Activated CD8-positive, alpha-beta memory T cell treated with anti-CD3 and anti-CD28 coated beads, Interleukin-2, amount 10 ng/mL, durations not matched to agents 7 days and 5 days (primary cell): ENCODE data around the gene LIPK. TPM values are rescaled to one million over a fixed set of nuclear protein-coding genes. Genes with fewer than 3 reads are reported as not detected.
"Not testable (repeated sequence)": the region's sequence is repeated elsewhere in the genome, so short reads cannot be mapped to it uniquely, and the experiment has no call there.

Source experiments
- ATAC-seq: fragments of 150-1000 bp; cut with Tn5 transposase; one replicate; pipeline ENCODE4 v1.10.0; 2021; ENCODE audit warnings: moderate library complexity
- CTCF ChIA-PET: fragments of 350-600 bp; sonication (Branson Sonifier 250); formaldehyde crosslinking; loops from one replicate; lab custom pipeline; 2021; ENCODE audit warnings: antibody characterized with exemption; lab: Charles Lee
- DNase-seq: peaks from one replicate; pipeline ENCODE4 v3.0.0-alpha.2; 2020
- H3K27ac Mint-ChIP-seq: one replicate; pipeline ENCODE4 v1.8.0; 2021; ENCODE audit warnings: mild to moderate bottlenecking, mixed read lengths
- H3K27me3 Mint-ChIP-seq: one replicate; pipeline ENCODE4 v1.8.0; 2021; ENCODE audit warnings: mixed read lengths
- H3K36me3 Mint-ChIP-seq: one replicate; pipeline ENCODE4 v1.8.0; 2021; ENCODE audit warnings: mild to moderate bottlenecking, mixed read lengths
- H3K4me1 Mint-ChIP-seq: one replicate; pipeline ENCODE4 v1.8.0; 2021; ENCODE audit warnings: mixed read lengths
- H3K4me3 Mint-ChIP-seq: one replicate; pipeline ENCODE4 v1.8.0; 2021; ENCODE audit warnings: mild to moderate bottlenecking, moderate library complexity, mixed read lengths
- H3K9me3 Mint-ChIP-seq: one replicate; pipeline ENCODE4 v1.8.0; 2022; ENCODE audit warnings: low read depth, mixed read lengths
- total RNA-seq, 2 experiments: library from RNA; stranded (reverse); gene quantifications; one replicate each; pipeline ENCODE4 v1.2.3, GENCODE V29; 2021

LIPK gene
- total RNA-seq, 2 experiments from 2014 or later = not detected

- Mint-ChIP-seq H3K36me3 (no peaks in the 10 kb centered on the region), H3K27ac (no peak overlapping the region), H3K9me3 (no peaks in the 10 kb centered on the region), H3K4me3 (no peak overlapping the region), H3K4me1 (no peaks in the 10 kb centered on the region), H3K27me3 (no peaks in the 10 kb centered on the region)
- CTCF ChIA-PET = no interaction called here
- ATAC-seq (no peak), DNase-seq (no peak)
Observed at GRCh38 chr10:88731296-88731695, 25.2 kb downstream of the LIPK start.

GRCh38 chr10:88733215-88733614 is 27.2 kb downstream of the LIPK start:
- H3K27ac Mint-ChIP-seq = no peak overlapping the region
- no peaks in the 10 kb centered on the region for H3K36me3 Mint-ChIP-seq
- ATAC-seq (no peak), DNase-seq (no peak)
- no peaks in the 10 kb centered on the region for H3K9me3 Mint-ChIP-seq
- H3K27me3 Mint-ChIP-seq = peaks cover 10% of the 10 kb centered on the region
- no peaks in the 10 kb centered on the region for H3K4me1 Mint-ChIP-seq
- no peak overlapping the region for H3K4me3 Mint-ChIP-seq
- CTCF ChIA-PET = interaction anchor here (1.2 kb wide), 1 partner anchor 484 kb away, joined by 3 read pairs; no protein-coding TSS in a partner anchor

- no peaks in the 10 kb centered on the region for H3K36me3 Mint-ChIP-seq
- no peak overlapping the region for H3K27ac Mint-ChIP-seq
- no peak overlapping the region for H3K4me3 Mint-ChIP-seq
- CTCF ChIA-PET = interaction anchor here (1.5 kb wide), 1 partner anchor 7 kb away, joined by 3 read pairs; no protein-coding TSS in a partner anchor
- no peaks in the 10 kb centered on the region for H3K9me3 Mint-ChIP-seq
- no peak for DNase-seq
- peaks cover 28% of the 10 kb centered on the region for H3K27me3 Mint-ChIP-seq
- ATAC-seq = no peak
- no peaks in the 10 kb centered on the region for H3K4me1 Mint-ChIP-seq
Observed at GRCh38 chr10:88735661-88736060, 29.6 kb downstream of the LIPK start.

- peaks cover 45% of the 10 kb centered on the region for H3K27me3 Mint-ChIP-seq
- H3K36me3 Mint-ChIP-seq, ATAC-seq, CTCF ChIA-PET, H3K27ac Mint-ChIP-seq, DNase-seq, H3K4me1 Mint-ChIP-seq, H3K9me3 Mint-ChIP-seq, H3K4me3 Mint-ChIP-seq: not testable (repeated sequence)
Observed at GRCh38 chr10:88741921-88742320, 35.9 kb downstream of the LIPK start.

GRCh38 chr10:88742448-88742847 is 36.4 kb downstream of the LIPK start:
- no peak for DNase-seq
- H3K4me1 Mint-ChIP-seq = no peaks in the 10 kb centered on the region
- peaks cover 3% of the 10 kb centered on the region for H3K36me3 Mint-ChIP-seq
- H3K4me3 Mint-ChIP-seq = no peak overlapping the region
- peaks cover 5% of the 10 kb centered on the region for H3K9me3 Mint-ChIP-seq
- H3K27ac Mint-ChIP-seq = no peak overlapping the region
- H3K27me3 Mint-ChIP-seq = peaks cover 46% of the 10 kb centered on the region
- CTCF ChIA-PET = no interaction called here
- ATAC-seq = no peak

GRCh38 chr10:88744002-88744401 is 38.0 kb downstream of the LIPK start:
- CTCF ChIA-PET = no interaction called here
- H3K4me1 Mint-ChIP-seq = no peaks in the 10 kb centered on the region
- H3K9me3 Mint-ChIP-seq = peaks cover 5% of the 10 kb centered on the region
- DNase-seq = no peak
- H3K36me3 Mint-ChIP-seq = peaks cover 3% of the 10 kb centered on the region
- no peak overlapping the region for H3K27ac Mint-ChIP-seq
- ATAC-seq = no peak
- H3K27me3 Mint-ChIP-seq = peaks cover 37% of the 10 kb centered on the region
- H3K4me3 Mint-ChIP-seq = no peak overlapping the region

- CTCF ChIA-PET = no interaction called here
- H3K36me3 Mint-ChIP-seq = peaks cover 3% of the 10 kb centered on the region
- peaks cover 5% of the 10 kb centered on the region for H3K9me3 Mint-ChIP-seq
- DNase-seq (no peak), ATAC-seq (no peak)
- H3K4me3 Mint-ChIP-seq = no peak overlapping the region
- H3K27ac Mint-ChIP-seq = no peak overlapping the region
- peaks cover 26% of the 10 kb centered on the region for H3K27me3 Mint-ChIP-seq
- no peaks in the 10 kb centered on the region for H3K4me1 Mint-ChIP-seq
Observed at GRCh38 chr10:88745633-88746032, 39.6 kb downstream of the LIPK start.

GRCh38 chr10:88754287-88754686 is 48.2 kb downstream of the LIPK start:
- Mint-ChIP-seq H3K27me3 (peaks cover 11% of the 10 kb centered on the region), H3K4me3 (no peak overlapping the region), H3K9me3 (no peaks in the 10 kb centered on the region), H3K4me1 (peaks cover 3% of the 10 kb centered on the region), H3K36me3 (peaks cover 1% of the 10 kb centered on the region), H3K27ac (no peak overlapping the region)
- no peak for ATAC-seq
- DNase-seq = no peak
- CTCF ChIA-PET = no interaction called here

- no peak overlapping the region for H3K27ac Mint-ChIP-seq
- H3K4me3 Mint-ChIP-seq = no peak overlapping the region
- ATAC-seq = no peak
- no peaks in the 10 kb centered on the region for H3K9me3 Mint-ChIP-seq
- peaks cover 1% of the 10 kb centered on the region for H3K36me3 Mint-ChIP-seq
- peaks cover 11% of the 10 kb centered on the region for H3K27me3 Mint-ChIP-seq
- H3K4me1 Mint-ChIP-seq = peaks cover 7% of the 10 kb centered on the region
- CTCF ChIA-PET = no interaction called here
- DNase-seq = no peak
Observed at GRCh38 chr10:88755753-88756152, 49.7 kb downstream of the LIPK start.

- H3K4me1 Mint-ChIP-seq = peaks cover 7% of the 10 kb centered on the region
Observed at GRCh38 chr10:88756660-88757059, 50.6 kb downstream of the LIPK start.

GRCh38 chr10:88759366-88760101 is 53.5 kb downstream of the LIPK start, which contains the start of gene LIPN:
TSS of gene LIPN (plus strand) at chr10:88760020. CDS start at chr10:88761406, 1,386 bp downstream.
- CTCF ChIA-PET = interaction anchor here (1.1 kb wide), 1 partner anchor 31 kb away, joined by 4 read pairs; no protein-coding TSS in a partner anchor
- H3K27ac Mint-ChIP-seq = no peak within 1 kb of the TSS
- ATAC-seq (no peak), DNase-seq (no peak)
- no peak within 1 kb of the TSS for H3K4me3 Mint-ChIP-seq
- H3K27me3 Mint-ChIP-seq = peaks cover 7% of the 10 kb centered on the region
- peaks cover 1% of the 10 kb centered on the region for H3K36me3 Mint-ChIP-seq
- peaks cover 11% of the 10 kb centered on the region for H3K4me1 Mint-ChIP-seq
- no peaks in the 10 kb centered on the region for H3K9me3 Mint-ChIP-seq

More at GRCh38 chr10:88756660-88757059, 50.6 kb downstream of the LIPK start:
- ATAC-seq = no peak
- CTCF ChIA-PET = interaction anchor here (0.6 kb wide), 1 partner anchor 36 kb away, joined by 3 read pairs; no protein-coding TSS in a partner anchor
- peaks cover 1% of the 10 kb centered on the region for H3K36me3 Mint-ChIP-seq
- H3K27ac Mint-ChIP-seq = no peak overlapping the region
- no peak overlapping the region for H3K4me3 Mint-ChIP-seq
- H3K9me3 Mint-ChIP-seq = no peaks in the 10 kb centered on the region
- peaks cover 11% of the 10 kb centered on the region for H3K27me3 Mint-ChIP-seq
- DNase-seq = no peak

GRCh38 chr10:88762906-88763305 is 56.9 kb downstream of the LIPK start:
- CTCF ChIA-PET = no interaction called here
- no peak overlapping the region for H3K27ac Mint-ChIP-seq

GRCh38 chr10:88763441-88763840 is 57.4 kb downstream of the LIPK start:
- ATAC-seq = no peak
- peaks cover 3% of the 10 kb centered on the region for H3K27me3 Mint-ChIP-seq
- H3K36me3 Mint-ChIP-seq = peaks cover 1% of the 10 kb centered on the region
- H3K9me3 Mint-ChIP-seq = no peaks in the 10 kb centered on the region
- CTCF ChIA-PET = interaction anchor here (1.2 kb wide), 1 partner anchor 37 kb away, joined by 3 read pairs; no protein-coding TSS in a partner anchor
- peaks cover 8% of the 10 kb centered on the region for H3K4me1 Mint-ChIP-seq
- H3K27ac Mint-ChIP-seq = no peak overlapping the region
- H3K4me3 Mint-ChIP-seq = no peak overlapping the region
- DNase-seq = no peak

More at GRCh38 chr10:88762906-88763305, 56.9 kb downstream of the LIPK start:
- H3K4me3 Mint-ChIP-seq = no peak overlapping the region
- H3K27me3 Mint-ChIP-seq = peaks cover 3% of the 10 kb centered on the region
- no peak for ATAC-seq
- H3K9me3 Mint-ChIP-seq = no peaks in the 10 kb centered on the region
- DNase-seq = no peak
- H3K4me1 Mint-ChIP-seq = peaks cover 8% of the 10 kb centered on the region
- H3K36me3 Mint-ChIP-seq = peaks cover 1% of the 10 kb centered on the region

- Mint-ChIP-seq H3K27ac (no peak overlapping the region), H3K4me3 (no peak overlapping the region), H3K4me1 (peaks cover 8% of the 10 kb centered on the region), H3K9me3 (no peaks in the 10 kb centered on the region), H3K27me3 (peaks cover 3% of the 10 kb centered on the region), H3K36me3 (no peaks in the 10 kb centered on the region)
- DNase-seq (no peak), ATAC-seq (no peak)
- CTCF ChIA-PET = interaction anchor here (1.2 kb wide), 1 partner anchor 38 kb away, joined by 3 read pairs; no protein-coding TSS in a partner anchor
Observed at GRCh38 chr10:88764110-88764509, 58.1 kb downstream of the LIPK start.
